SK-N-SH treated with all-trans-retinoic acid at 6 μM for 48 hours (cell line): ENCODE results near the gene SLC25A17.

Experiments
- BACH2 ChIP-seq: fragments of 250-450 bp; sonication (Bioruptor Pico); IDR thresholded peaks from 2 replicates; pipeline ENCODE4 v1.9.0; 2021; ENCODE audit warnings: mild to moderate bottlenecking, borderline replicate concordance
- CREB5 ChIP-seq: fragments of 250-450 bp; sonication (Bioruptor Pico); IDR thresholded peaks from 2 replicates; pipeline ENCODE4 v1.5.1; 2020; ENCODE audit warnings: low read depth, mild to moderate bottlenecking, moderate library complexity
- PATZ1 ChIP-seq: fragments of 250-450 bp; sonication (Bioruptor Pico); IDR thresholded peaks from 2 replicates; pipeline ENCODE4 v1.8.0; 2020; ENCODE audit warnings: mild to moderate bottlenecking, moderate library complexity, borderline replicate concordance
- TOX ChIP-seq: fragments of 250-450 bp; sonication (Bioruptor Pico); IDR thresholded peaks from 2 replicates; pipeline ENCODE4 v1.8.0; 2021; ENCODE audit warnings: mild to moderate bottlenecking, moderate library complexity, borderline replicate concordance
- ZFP3 ChIP-seq: fragments of 250-450 bp; sonication (Bioruptor Pico); IDR thresholded peaks from 2 replicates; pipeline ENCODE4 v1.5.0; 2020; ENCODE audit warnings: mild to moderate bottlenecking, moderate library complexity
- ZFP30 ChIP-seq: fragments of 450-650 bp; formaldehyde crosslinking; IDR thresholded peaks from 2 replicates; pipeline ENCODE4 v1.5.0; 2022; ENCODE audit warnings: mild to moderate bottlenecking, moderate library complexity
- ZNF70 ChIP-seq: fragments of 450-650 bp; formaldehyde crosslinking; IDR thresholded peaks from 2 replicates; pipeline ENCODE4 v1.5.0; 2020; ENCODE audit warnings: mild to moderate bottlenecking, moderate library complexity
- ZNF8 ChIP-seq: fragments of 450-650 bp; formaldehyde crosslinking; IDR thresholded peaks from 2 replicates; pipeline ENCODE4 v1.5.0; 2020; ENCODE audit warnings: mild to moderate bottlenecking, moderate library complexity

DNA sequence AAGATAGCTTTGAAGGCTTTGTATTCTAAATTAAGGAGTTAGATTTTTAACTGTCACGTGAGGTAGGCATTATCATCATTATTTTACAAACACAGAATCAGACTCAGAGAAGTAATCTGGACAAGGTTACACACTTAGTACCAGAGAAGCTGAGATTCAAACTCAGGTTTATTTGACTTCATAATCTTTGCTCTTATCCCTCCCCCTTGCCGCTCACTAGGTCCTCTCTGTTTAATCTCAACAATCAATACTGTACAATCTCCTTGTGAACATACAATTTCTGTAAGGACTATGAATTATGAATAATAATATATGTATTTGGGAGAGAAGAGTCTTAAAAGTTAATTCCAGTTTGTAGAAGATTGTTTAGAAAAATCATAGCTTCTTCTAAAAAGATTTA, 48.0 kb upstream of the SLC25A17 start:
- TF ChIP-seq ZNF70 (CRISPR knock-in tag), result no peak
- no peak for TF ChIP-seq ZFP3 (CRISPR knock-in tag)
- TF ChIP-seq ZFP30 (CRISPR knock-in tag), result no peak
- TF ChIP-seq BACH2 (CRISPR knock-in tag), result no peak
- no peak for TF ChIP-seq TOX
- no peak for TF ChIP-seq ZNF8
- TF ChIP-seq PATZ1, result no peak
- TF ChIP-seq CREB5 (CRISPR knock-in tag), result no peak
